ENCODE data around the gene TFAM. TPM values are rescaled to one million over a fixed set of nuclear protein-coding genes. Genes with fewer than 3 reads are reported as not detected.

Gene TFAM
- total RNA-seq: 10 to 100 TPM in 5 of 6 donors, 1 to 10 TPM in 1; 6.3 to 28.1 (median 16.2) TPM

- Histone ChIP-seq H3K9me3 (no peaks in the 10 kb centered on the region), H3K36me3 (peaks cover 0 to 34% (median 7%) of the 10 kb centered on the region in 4 donors), H3K27me3 (no peaks in the 10 kb centered on the region), H3K27ac (peak within 1 kb of the TSS; percentile 85 to 96 (median 92)), H3K4me1 (peaks cover 17 to 31% (median 19%) of the 10 kb centered on the region in 4 donors), H3K4me3 (peak within 1 kb of the TSS; percentile 61 to 92 (median 77))
- WGBS, 2 donors: 0 to 1% methylated on average over 2 to 33 of the region's 65 CpGs
- ATAC-seq (ENCODE audit: low FRiP score in 2 of 2): peak; percentile 99
- TF ChIP-seq POLR2A (IDR thresholded peaks at IDR 0.05): peak in 3 of 4 donors; percentile 67 to 86 (median 71)
- peak; percentile 93 to 96 for TF ChIP-seq POLR2AphosphoS5 (IDR thresholded peaks at IDR 0.05)
- peak in 1 of 4 donors; percentile 56 for TF ChIP-seq EP300 (IDR thresholded peaks at IDR 0.05)
- TF ChIP-seq CTCF (IDR thresholded peaks at IDR 0.05): peak; percentile 44 to 81 (median 56)
- DNase-seq: peak; percentile 94 to 100
Measured at GRCh38 chr10:58384999-58385783, at the start of gene TFAM. TSS of gene TFAM (plus strand) at chr10:58385410. CDS start at chr10:58385548, 138 bp downstream.

- peak overlapping the region in 2 of 4 donors; percentile 89 to 96 for H3K4me3 ChIP-seq
- no peak for ATAC-seq (ENCODE audit: low FRiP score in 2 of 2)
Measured at GRCh38 chr10:58336242-58336641, 49.0 kb upstream of the TFAM start.

GRCh38 chr10:58341422-58341821, 43.8 kb upstream of the TFAM start:
- Histone ChIP-seq H3K27ac (no peak overlapping the region), H3K4me3 (no peak overlapping the region), H3K36me3 (no peaks in the 10 kb centered on the region), H3K27me3 (no peaks in the 10 kb centered on the region), H3K4me1 (peaks cover 0 to 19% (median 6%) of the 10 kb centered on the region in 4 donors), H3K9me3 (no peaks in the 10 kb centered on the region)
- TF ChIP-seq CTCF (IDR thresholded peaks at IDR 0.05): no peak
- TF ChIP-seq POLR2AphosphoS5 (IDR thresholded peaks at IDR 0.05): no peak
- TF ChIP-seq EP300 (IDR thresholded peaks at IDR 0.05): no peak
- TF ChIP-seq POLR2A (IDR thresholded peaks at IDR 0.05): no peak
- no peak for ATAC-seq (ENCODE audit: low FRiP score in 2 of 2)
- WGBS, 2 donors: 80 to 84% methylated on average over 4 of the region's 4 CpGs
- no peak for DNase-seq

More at GRCh38 chr10:58336242-58336641, 49.0 kb upstream of the TFAM start:
- WGBS, 2 donors: 92 to 94% methylated on average over 4 of the region's 4 CpGs
- Histone ChIP-seq H3K27ac (peak overlapping the region in 1 of 4 donors; percentile 90), H3K27me3 (no peaks in the 10 kb centered on the region), H3K9me3 (no peaks in the 10 kb centered on the region), H3K4me1 (peaks cover 4 to 34% (median 17%) of the 10 kb centered on the region in 4 donors), H3K36me3 (no peaks in the 10 kb centered on the region)
- TF ChIP-seq POLR2AphosphoS5 (IDR thresholded peaks at IDR 0.05) (no peak), POLR2A (IDR thresholded peaks at IDR 0.05) (no peak), EP300 (IDR thresholded peaks at IDR 0.05) (no peak), CTCF (IDR thresholded peaks at IDR 0.05) (no peak)
- DNase-seq: no peak

GRCh38 chr10:58341947-58342346, 43.3 kb upstream of the TFAM start:
- no peak overlapping the region for H3K27ac ChIP-seq
- 89 to 94% methylated on average over 1 of the region's 1 CpG for WGBS, 2 donors
- no peaks in the 10 kb centered on the region for H3K36me3 ChIP-seq
- no peak overlapping the region for H3K4me3 ChIP-seq
- H3K9me3 ChIP-seq: no peaks in the 10 kb centered on the region
- DNase-seq (no peak), ATAC-seq (ENCODE audit: low FRiP score in 2 of 2) (no peak)
- H3K4me1 ChIP-seq: peaks cover 0 to 14% (median 3%) of the 10 kb centered on the region in 4 donors
- no peaks in the 10 kb centered on the region for H3K27me3 ChIP-seq
- no peak for TF ChIP-seq EP300 (IDR thresholded peaks at IDR 0.05)
- TF ChIP-seq CTCF (IDR thresholded peaks at IDR 0.05): no peak

Measured in upper lobe of left lung (tissue), 6 donors.